Measurements from ENCODE around the gene TMEM150B.
A peak's percentile ranks its signal among the peaks of the same experiment; 100 is the strongest.

Gene TMEM150B

GRCh38 chr19:55354698-55355212 is 29.6 kb upstream of the TMEM150B start, which contains the start of gene COX6B2:
Gene COX6B2 (minus strand): TSS chr19:55354719. CDS start chr19:55354521, 198 bp downstream.
- DNase-seq = no peak

GRCh38 chr19:55353803-55354697 is 28.9 kb upstream of the TMEM150B start:
- DNase-seq = peak; percentile 46 to 73 (median 63)

- no peak for DNase-seq
Observed at GRCh38 chr19:55353356-55353802, 28.2 kb upstream of the TMEM150B start.

- DNase-seq = no peak
Observed at GRCh38 chr19:55352549-55353145, 27.5 kb upstream of the TMEM150B start.

DNA sequence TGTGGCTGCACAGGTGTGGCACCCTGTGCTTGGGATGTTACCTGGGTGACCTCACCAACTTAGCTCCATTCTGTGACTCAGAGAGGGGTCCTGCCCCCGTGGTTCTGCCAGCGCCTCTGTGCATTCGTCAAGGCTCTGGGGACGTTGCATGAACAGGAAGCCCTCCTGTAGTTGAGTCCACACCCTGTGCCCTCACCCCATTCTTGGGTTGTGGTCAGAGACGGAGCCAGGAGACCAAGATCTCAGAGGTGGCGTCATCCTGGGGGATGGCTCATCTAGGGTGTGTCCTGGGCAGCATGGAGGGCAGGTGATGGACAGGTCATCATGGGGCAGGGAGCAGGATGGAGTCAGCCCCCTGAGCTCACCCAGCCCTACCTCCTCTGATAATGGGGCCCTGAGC is 26.9 kb upstream of the TMEM150B start:
- DNase-seq = peak in 1 of 5 experiments; percentile 32

DNA sequence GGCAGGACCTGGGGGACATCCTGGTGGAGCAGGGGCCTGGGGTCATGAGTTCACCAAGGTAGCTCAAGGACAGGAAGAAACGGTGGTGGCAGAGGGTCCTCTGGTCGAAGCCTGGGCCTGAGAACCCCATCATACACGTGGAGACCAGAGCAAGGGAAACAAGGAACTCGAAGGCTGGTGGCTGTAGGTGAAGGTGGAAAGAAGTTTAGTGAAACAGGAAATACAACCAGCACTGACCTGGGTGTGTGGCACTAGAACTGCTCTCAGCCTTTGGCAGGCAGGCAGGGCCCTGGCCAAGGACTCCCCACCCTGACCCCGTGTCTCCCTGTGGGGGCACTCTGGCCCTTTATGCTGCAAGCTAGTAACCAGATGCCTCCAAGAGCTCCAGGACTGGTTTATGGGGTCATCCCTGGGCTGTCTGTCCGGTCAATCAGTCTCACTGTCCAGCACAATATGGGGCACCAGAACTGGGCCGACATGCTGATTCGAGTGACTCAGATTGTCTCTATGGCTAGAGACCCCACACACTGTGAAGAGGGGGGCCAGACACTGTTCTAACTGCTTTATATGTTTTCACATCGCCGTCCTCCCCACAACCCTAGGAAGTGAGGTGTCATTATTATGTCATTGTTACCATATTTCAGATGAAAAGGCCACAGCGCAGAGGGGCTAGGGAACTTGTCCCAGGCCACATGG is 25.6 kb upstream of the TMEM150B start:
- DNase-seq = no peak

GRCh38 chr19:55348317-55349034 is 23.3 kb upstream of the TMEM150B start:
- DNase-seq = no peak

DNA sequence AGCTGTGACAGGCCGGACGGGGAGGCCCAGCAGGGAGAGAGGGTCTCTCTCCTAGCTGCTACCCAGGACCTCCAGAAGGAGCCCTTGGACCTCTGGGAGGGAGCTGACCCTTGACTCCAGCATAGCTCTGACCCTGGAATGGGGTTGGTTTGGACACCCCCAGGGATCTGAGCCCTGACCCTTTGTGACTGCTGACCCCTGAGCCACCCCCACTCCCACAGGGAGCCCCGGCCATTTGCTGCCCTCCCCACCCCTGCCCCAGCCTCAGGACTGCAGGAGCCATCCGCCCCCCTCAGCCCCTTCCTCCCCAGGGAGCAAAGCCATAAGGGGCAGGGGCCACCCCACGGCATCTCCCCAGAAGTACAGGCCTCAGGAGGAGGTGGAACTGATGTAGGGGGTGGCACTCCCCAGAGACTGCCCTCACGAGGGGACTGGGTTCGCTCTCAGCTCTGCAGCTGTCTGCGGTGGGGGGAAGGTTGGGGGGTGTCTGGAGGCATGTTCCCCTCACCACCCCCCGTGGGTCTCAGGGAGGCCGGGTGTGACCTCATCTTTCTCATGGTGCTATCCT is 22.4 kb upstream of the TMEM150B start:
- no peak for DNase-seq

DNA sequence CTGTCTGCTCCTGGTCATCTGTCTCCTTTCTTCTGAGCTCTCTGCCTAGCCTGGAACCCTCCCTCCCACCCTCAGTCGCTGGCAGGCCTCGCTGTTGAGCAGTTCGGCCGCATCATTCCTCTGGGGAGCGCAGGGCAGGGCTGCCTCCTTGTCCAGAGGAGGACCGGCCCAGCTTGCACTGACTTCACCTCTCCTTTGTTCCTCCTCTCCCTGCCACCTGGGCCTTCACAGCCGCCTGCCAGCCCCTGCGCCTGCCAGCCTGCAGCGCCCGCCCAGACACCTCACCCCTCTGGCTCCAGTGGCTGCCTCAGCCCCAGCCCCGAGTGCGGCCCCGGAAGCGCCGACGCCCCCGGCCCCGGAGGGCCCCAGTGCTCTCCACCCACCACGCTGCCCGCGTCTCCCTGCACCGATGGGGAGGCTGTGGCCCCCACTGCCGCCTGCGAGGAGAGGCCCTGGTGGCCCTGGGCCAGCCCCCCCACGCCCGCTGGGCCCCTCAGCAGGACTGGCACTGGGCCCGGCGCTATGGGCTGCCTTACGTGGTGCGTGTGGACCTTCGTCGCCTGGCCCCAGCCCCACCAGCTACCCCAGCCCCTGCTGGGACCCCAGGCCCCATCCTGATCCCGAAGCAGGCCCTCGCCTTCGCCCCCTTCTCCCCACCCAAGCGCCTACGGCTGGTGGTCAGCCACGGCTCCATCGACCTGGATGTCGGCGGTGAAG is 21.7 kb upstream of the TMEM150B start:
- DNase-seq = no peak

DNA sequence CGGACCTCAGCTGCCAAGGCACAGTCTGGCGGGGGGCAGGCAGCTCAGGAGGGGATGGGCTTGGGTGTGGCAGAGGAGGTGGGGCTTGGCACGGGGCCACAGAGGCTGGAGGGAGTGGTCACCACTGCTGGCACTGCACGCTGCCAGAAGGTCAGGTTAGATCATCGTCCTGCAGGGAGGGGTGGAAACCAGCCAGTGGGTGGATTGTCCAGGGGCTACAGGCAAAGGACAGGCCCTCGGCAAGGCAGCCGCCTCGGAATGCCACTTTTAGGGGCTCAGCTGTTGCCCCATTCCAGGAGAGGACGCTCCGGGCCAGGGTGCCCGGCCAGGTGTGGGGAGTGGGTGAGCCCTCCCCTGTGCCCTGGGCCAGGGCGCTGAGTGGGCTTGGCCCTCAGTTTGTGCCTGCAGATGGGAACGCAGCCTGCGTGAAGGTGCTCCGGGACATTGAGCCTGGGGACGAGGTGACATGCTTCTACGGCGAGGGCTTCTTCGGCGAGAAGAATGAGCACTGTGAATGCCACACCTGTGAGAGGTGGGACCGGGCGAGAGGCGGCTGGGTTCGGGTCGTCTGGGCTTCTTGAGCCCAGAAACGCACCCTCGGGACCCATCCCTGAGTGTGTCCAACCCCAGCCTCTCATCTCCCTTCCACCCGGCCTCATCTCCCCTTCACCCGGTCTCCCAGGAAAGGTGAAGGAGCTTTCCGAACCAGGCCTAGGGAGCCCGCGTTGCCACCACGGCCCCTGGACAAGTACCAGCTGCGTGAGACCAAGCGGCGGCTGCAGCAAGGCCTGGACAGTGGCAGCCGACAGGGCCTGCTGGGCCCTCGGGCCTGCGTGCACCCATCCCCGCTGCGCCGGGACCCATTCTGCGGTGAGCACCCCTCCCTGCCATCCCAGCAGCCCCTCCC is 20.9 kb upstream of the TMEM150B start:
- no peak for DNase-seq

DNA sequence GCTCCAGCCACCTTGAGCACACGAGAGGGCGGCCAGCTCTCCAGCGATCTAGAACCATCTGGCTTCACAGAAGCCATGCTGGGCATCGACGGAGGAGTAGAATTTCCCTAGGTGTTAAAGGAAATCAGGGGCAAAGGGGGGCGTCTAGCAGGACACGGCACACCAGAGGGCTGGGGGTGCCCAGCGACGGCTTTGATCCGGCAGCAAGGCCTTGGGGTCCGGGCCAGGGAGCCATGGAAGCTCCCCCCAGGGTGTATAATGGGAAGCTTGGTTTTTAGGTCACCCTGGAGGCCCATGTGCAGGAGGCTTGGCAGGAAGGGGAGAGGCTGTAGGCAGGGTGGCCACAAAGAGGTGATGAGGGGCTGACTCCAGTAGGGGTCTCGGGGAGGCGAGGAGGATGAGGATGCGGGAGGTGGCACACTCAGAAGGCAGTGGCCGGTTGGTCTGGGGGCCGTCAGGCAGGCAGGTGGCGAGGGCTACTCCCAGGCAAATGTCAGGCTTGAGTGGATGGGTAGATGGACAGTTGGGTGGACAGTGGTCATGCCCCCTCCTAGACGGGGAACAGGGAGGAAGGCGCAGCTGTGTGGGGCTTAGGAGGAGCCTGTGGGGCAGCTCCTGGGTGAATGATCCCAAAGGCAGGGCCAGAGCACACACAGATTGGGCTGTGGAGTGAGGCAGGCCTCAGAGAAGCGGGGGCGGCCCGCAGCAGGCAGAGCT is 20.1 kb upstream of the TMEM150B start:
- no peak for DNase-seq

- DNase-seq = no peak
Observed at GRCh38 chr19:55344444-55344843, 19.3 kb upstream of the TMEM150B start.

DNA sequence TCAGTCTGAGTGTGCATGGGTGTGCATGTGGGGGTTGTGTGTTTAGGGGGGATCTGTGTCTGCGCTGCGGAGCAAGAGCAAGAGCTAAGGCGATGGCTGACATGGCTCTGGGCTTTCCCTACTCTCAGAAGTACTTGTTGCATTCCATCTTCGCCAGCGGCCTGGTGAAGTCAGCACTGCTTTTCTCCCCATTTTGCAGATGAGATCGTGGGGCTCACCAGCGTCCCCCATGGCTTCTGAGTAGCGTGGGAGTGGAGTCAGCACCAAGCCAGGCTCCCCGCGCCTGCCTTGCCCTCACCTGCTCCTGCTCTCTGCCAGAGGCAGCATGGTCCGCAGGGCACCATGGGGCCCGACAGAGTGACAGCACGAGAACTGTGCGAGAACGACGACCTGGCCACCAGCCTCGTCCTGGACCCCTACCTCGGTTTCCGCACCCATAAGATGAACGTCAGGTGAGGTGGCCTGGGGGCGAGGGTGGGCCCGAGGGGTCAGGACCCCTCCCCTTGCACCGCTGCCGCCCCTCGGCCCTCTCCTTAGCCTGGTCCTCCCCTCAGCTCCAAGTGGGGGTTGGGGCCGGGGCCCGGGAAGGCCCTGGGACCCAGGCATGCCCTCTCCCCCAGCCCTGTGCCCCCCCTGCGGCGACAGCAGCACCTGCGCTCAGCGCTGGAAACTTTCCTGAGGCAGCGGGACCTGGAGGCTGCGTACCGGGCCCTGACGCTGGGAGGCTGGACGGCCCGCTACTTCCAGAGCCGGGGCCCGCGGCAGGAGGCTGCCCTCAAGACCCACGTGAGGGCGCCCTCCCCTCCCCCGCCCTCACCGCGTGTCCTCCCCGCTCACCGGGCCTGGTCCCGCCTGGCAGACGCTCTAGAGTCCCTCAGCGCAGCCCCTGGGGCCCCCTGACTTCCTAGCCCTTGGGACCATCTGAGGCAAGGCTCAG is 16.7 kb upstream of the TMEM150B start:
- no peak for DNase-seq

DNA sequence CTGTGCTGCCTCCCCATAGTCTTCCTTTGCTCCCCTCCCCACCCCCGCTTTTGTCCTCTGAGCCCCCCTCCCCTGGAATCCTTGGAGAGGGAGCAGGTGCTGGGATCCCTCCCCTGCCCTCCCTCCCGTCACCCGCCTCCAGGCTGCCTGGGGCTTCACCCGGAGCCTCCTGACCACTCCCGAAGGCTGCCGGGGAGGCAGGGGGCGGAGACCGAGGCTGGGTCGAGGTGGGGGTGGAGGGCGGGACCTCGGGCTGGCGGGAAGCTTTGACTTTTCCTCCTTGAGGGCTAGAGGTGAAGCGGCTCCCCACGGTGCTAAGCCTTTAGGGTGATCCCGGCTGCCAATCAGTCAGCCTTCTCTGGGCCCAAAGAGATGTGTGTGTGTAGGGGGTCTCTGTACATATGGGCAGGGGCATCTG is 16.0 kb upstream of the TMEM150B start:
- peak in 4 of 5 experiments; percentile 17 to 68 (median 46) for DNase-seq

GRCh38 chr19:55340784-55341147 is 15.6 kb upstream of the TMEM150B start:
- DNase-seq = peak in 1 of 5 experiments; percentile 36

DNA sequence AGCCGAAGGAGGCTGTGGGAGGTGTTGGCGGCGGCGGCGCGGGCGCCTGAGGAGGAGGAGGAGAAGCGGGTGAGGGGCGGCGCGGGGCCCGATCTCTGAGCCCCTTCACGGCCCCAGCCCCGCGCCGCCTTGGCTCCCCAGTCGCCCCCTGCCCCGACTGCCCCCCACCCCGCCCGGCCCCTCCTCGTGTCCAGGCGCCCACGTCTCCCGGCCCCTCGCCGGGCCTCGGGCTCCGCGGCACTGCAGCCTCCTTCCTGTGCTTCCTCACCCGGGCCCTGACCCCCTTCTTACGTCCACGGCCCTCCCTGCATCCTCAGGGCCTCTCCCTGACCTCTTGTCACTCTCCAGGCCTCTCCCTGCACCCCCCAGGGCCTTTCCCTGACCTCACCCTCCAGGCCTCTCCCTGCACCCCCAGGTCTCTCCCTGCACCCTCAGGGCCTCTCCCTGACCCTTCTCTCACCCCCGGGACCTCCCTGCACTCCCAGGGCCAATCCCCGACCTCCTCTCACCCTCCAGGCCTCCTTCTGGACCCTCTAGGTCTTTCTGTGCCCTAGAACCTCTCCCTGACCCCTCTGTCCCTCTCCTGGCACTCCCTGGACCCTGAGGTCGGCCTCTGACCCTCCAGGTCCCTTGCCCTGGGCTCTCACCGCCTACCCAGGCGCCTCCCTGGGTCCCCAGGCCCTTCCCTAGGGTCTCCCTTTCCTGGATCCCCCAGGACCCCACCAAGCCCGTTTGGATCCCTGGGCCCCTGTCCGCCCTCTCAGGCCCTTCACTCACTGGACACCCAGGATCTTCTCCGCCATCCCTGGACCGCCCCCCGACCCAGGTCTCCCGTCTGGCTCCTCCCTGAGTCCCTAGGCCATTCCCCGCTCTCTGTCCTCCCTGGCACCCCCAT is 15.0 kb upstream of the TMEM150B start:
- peak in 2 of 5 experiments; percentile 16 to 30 for DNase-seq
